Left ventricle myocardium inferior (tissue), 1 donor: ENCODE measurements around the gene DPP6. TPM values are rescaled to one million over a fixed set of nuclear protein-coding genes. Genes with fewer than 3 reads are reported as not detected.

Source experiments
- DNase-seq: peaks from one replicate; pipeline ENCODE4 v3.0.0-alpha.2; 2020
- H3K27ac ChIP-seq: fragments of 200-600 bp; replicated peaks from 2 replicates; pipeline ENCODE4 v1.8.0; 2021
- H3K27me3 ChIP-seq: fragments of 200-600 bp; 2 replicates; pipeline ENCODE4 v1.8.0; 2021; ENCODE audit warnings: low read depth
- H3K36me3 ChIP-seq: fragments of 200-600 bp; 2 replicates; pipeline ENCODE4 v1.8.0; 2021
- H3K4me1 ChIP-seq: fragments of 200-600 bp; 2 replicates; pipeline ENCODE4 v1.8.0; 2021
- H3K4me3 ChIP-seq: fragments of 200-600 bp; 2 replicates; pipeline ENCODE4 v1.8.0; 2021; ENCODE audit warnings: mild to moderate bottlenecking, moderate library complexity
- H3K9me3 ChIP-seq: fragments of 200-600 bp; replicated peaks from 2 replicates; pipeline ENCODE4 v1.8.0; 2021
- CTCF ChIP-seq: fragments of 200-600 bp; IDR thresholded peaks from 2 replicates; pipeline ENCODE4 v1.8.0; 2021; ENCODE audit warnings: antibody characterized with exemption, mild to moderate bottlenecking, borderline replicate concordance
- intact Hi-C: fragments of 100-400 bp; cut with micrococcal nuclease; formaldehyde crosslinking; loops from one replicate; pipeline ENCODE4 v1.11.0; 2022
- total RNA-seq: library from RNA; stranded (reverse); fragmentation: NEBNext Ultra II Directional; extraction: Animal tissue kit (Norgen Biotek cat#: 25700); gene quantifications from one replicate; pipeline ENCODE4 v1.2.1, GENCODE V29; 2021
- donor health status: DM: no; HTN: yes; CAD: no; lungs with severe emphysema.

The DPP6 gene
- total RNA-seq, 1 donor from 2014 or later = 0.25 TPM

- no peak for DNase-seq
- Histone ChIP-seq H3K36me3 (no peaks in the 10 kb centered on the region), H3K27ac (no peak overlapping the region), H3K4me3 (no peak overlapping the region), H3K4me1 (no peaks in the 10 kb centered on the region), H3K27me3 (peaks cover 14% of the 10 kb centered on the region), H3K9me3 (no peaks in the 10 kb centered on the region)
- no peak for TF ChIP-seq CTCF
- intact Hi-C loops = no loop called here
Measured at GRCh38 chr7:154627646-154628290, 575.6 kb downstream of the DPP6 start.

- H3K9me3 ChIP-seq = no peaks in the 10 kb centered on the region
- H3K27me3 ChIP-seq = peaks cover 14% of the 10 kb centered on the region
- no peak overlapping the region for H3K4me3 ChIP-seq
- intact Hi-C loops = no loop called here
- H3K27ac ChIP-seq = no peak overlapping the region
- no peak for DNase-seq
- H3K36me3 ChIP-seq = no peaks in the 10 kb centered on the region
- no peaks in the 10 kb centered on the region for H3K4me1 ChIP-seq
- TF ChIP-seq CTCF = no peak
Measured at GRCh38 chr7:154628556-154628955, 576.4 kb downstream of the DPP6 start.

GRCh38 chr7:154631162-154631561, 579.0 kb downstream of the DPP6 start:
- peaks cover 16% of the 10 kb centered on the region for H3K9me3 ChIP-seq
- intact Hi-C loops = no loop called here
- H3K4me3 ChIP-seq = no peak overlapping the region
- no peaks in the 10 kb centered on the region for H3K36me3 ChIP-seq
- H3K27me3 ChIP-seq = peaks cover 14% of the 10 kb centered on the region
- H3K4me1 ChIP-seq = no peaks in the 10 kb centered on the region
- H3K27ac ChIP-seq = no peak overlapping the region
- DNase-seq = no peak
- no peak for TF ChIP-seq CTCF

- Histone ChIP-seq H3K4me1 (no peaks in the 10 kb centered on the region), H3K4me3 (no peak overlapping the region), H3K9me3 (peaks cover 23% of the 10 kb centered on the region), H3K27ac (no peak overlapping the region), H3K36me3 (no peaks in the 10 kb centered on the region), H3K27me3 (peaks cover 9% of the 10 kb centered on the region)
- intact Hi-C loops = no loop called here
- TF ChIP-seq CTCF = no peak
- no peak for DNase-seq
Measured at GRCh38 chr7:154633641-154634040, 581.4 kb downstream of the DPP6 start.

- H3K27ac ChIP-seq = no peak overlapping the region
- intact Hi-C loops = no loop called here
- H3K27me3 ChIP-seq = no peaks in the 10 kb centered on the region
- H3K36me3 ChIP-seq = no peaks in the 10 kb centered on the region
- H3K4me3 ChIP-seq = no peak overlapping the region
- no peak for TF ChIP-seq CTCF
- no peak for DNase-seq
- peaks cover 23% of the 10 kb centered on the region for H3K9me3 ChIP-seq
- no peaks in the 10 kb centered on the region for H3K4me1 ChIP-seq
Measured at GRCh38 chr7:154638286-154638685, 586.1 kb downstream of the DPP6 start.
